GM21381 (cell line): Measurements from ENCODE around the gene YIPF4.
"Not testable (repeated sequence)": the region's sequence is repeated elsewhere in the genome, so short reads cannot be mapped to it uniquely, and the experiment has no call there.

Source experiments
- ATAC-seq: cut with Tn5 transposase; IDR thresholded peaks from one replicate; pipeline ENCODE4 v1.9.1; 2021; ENCODE audit warnings: mild to moderate bottlenecking, moderate library complexity; ENCODE audit not compliant: unreplicated experiment

YIPF4 gene

DNA sequence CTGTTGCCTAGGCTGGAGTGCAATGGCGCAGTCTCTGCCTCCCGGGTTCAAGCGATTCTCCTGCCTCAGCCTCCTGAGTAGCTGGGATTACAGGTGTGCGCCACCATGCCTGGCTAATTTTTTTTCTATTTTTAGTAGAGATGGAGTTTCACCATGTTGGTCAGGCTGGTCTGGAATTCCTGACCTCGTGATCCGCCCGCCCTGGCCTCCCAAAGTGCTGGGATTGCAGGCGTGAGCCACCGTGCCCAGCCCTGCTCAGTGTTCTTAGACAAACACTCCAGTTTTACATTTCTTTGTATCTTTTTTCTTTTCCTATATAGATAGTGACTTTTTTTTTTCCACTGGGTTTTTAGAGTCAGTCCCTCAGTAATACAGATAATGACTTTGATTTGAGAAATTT is 86.6 kb downstream of the YIPF4 start:
- not testable (repeated sequence) for ATAC-seq

- not testable (repeated sequence) for ATAC-seq
Measured at GRCh38 chr2:32365679-32366078, 88.0 kb downstream of the YIPF4 start.
